ENCODE data around the gene URAD.

The URAD gene

DNA sequence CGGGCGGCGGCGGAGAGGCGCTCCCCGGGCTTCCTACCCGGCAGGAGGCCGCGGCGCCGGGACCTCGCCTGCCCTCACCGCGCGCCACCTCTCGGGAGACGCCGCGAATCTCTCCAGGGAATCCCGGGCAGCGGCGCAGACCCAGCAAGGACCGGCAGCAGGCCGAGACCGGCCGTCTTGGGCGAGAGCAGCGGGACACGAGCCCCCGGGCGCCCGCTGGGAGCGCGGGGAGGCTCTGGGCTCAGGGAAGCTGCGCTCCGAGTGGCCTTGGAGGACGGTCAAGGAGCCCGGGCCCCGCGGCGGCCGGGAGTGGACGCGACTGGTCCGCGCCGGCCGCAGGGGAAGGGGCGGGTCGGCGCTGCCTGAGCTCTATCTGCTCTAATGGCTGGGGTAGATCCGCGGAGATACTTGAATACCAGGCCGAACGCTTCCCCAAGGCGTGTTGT lies 34.1 kb downstream of the URAD start:
- no peak for FAIRE-seq

- FAIRE-seq: no peak
Measured at GRCh38 chr13:27953676-27954405, 34.7 kb downstream of the URAD start.

GRCh38 chr13:27952876-27953675 lies 35.4 kb downstream of the URAD start:
- no peak for FAIRE-seq

DNA sequence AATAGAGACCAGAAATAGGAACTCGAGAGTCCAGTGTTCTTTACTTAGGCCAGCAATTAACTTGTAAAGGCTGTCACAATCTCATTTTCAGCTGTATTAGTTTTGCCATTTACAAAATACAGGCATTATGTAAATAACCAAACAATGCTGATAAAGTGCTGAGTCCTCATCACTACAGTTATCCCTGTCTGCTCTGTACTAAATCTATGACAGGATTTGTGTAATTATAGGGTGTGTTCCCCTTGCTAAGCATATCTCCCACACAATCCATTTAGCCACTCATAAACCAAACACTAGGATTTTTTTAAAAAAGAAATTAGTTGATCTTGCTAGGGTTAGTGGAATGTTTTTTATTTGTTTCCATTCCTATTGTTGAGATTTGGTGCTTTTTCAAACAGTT lies 45.5 kb downstream of the URAD start:
- FAIRE-seq: no peak

DNA sequence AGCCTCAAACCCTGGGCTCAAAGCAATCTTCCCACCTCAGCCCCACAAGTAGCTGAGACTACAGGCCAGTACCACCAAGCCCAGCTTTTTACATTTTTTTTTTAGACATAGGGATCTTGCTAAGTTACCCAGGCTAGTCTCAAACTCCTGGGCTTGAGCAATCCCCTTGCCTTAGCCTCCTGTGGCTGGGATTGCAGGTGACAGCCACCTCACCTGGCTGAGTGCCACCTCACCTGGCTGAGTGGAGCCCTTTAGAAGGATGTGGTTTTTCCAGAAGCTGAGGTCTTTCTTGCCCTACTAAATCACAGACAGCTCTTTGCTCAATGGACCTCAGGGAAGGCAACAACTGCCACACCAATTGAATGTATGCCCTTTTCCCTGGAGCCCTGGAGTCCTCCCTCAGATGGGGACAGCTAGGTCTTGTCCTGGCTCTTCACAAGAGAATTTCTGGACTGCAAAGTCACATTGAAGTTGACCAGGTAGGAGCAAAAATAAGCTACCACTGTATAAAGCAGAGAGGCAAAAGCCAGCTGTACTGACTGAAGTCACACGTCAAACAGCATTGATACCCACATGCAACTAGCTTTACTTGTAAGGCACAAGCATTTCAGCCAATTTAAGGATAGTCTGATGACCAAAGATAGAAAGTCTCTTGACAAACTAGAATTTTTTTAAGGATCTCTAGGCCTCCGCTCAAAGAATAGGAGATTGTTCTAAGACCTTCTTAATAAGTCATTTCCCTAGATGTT lies 54.7 kb downstream of the URAD start:
- FAIRE-seq: no peak

GRCh38 chr13:27933118-27933517 lies 55.4 kb downstream of the URAD start:
- FAIRE-seq: no peak

- no peak for FAIRE-seq
Measured at GRCh38 chr13:27929868-27930267, 58.6 kb downstream of the URAD start.

DNA sequence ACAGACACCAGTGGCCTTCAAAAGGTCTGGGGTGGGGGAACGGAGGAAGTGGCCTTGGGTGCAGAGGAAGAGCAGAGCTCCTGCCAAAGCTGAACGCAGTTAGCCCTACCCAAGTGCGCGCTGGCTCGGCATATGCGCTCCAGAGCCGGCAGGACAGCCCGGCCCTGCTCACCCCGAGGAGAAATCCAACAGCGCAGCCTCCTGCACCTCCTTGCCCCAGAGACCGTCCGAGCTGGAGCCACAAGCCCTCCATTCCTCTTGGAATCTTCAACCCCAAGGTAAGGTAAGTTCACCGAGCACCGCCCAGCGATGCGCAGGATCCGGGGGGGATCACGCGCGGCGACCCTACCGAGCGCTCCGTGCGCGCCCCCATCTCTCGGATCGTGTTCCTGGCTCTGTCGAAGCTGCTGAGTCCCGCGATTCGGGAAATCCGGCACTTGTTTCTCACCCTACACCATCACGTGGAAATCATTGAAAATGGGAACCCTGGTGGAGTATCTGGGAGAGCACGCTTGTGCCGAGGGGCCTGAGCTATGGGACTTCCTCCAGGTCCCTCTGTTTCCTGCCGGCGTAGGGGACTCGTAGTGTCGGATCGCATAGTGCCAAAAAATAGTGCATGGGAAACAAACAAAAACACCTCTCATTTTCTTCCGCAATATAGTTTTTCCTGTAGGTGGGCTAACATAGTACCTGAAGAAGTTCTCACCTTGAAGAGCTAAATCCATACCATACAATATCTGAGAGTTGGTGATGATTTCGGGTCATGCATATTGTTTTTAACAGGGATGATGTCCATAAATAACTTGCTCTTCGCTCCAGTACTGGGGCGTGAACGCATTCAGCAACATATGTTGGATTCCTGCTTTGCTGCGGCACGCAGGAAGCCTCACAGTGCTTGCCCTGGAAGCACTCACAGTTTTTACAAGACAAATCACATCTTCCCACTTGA lies 59.4 kb downstream of the URAD start:
- FAIRE-seq: no peak

DNA sequence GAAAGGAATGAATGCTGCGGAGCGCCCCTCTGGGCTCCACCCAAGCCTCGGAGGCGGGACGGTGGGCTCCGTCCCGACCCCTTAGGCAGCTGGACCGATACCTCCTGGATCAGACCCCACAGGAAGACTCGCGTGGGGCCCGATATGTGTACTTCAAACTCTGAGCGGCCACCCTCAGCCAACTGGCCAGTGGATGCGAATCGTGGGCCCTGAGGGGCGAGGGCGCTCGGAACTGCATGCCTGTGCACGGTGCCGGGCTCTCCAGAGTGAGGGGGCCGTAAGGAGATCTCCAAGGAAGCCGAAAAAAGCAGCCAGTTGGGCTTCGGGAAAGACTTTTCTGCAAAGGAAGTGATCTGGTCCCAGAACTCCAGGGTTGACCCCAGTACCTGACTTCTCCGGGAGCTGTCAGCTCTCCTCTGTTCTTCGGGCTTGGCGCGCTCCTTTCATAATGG lies 60.1 kb downstream of the URAD start:
- FAIRE-seq: no peak

All from G401.6 (cell line).